Upper lobe of left lung (tissue), 6 donors: ENCODE data around the gene CPPED1. TPM values are rescaled to one million over a fixed set of nuclear protein-coding genes. Genes with fewer than 3 reads are reported as not detected.

Experiments used
- ATAC-seq, 2 donors: fragments of 200-7000 bp; cut with Tn5 transposase; one replicate each; pipeline ENCODE4 v1.9.1; 2022; ENCODE audit warnings: mild to moderate bottlenecking in 2 of 2, moderate library complexity in 2 of 2; ENCODE audit not compliant: low FRiP score in 2 of 2
- DNase-seq, 2 donors: peaks; one replicate each; pipeline ENCODE4 v3.0.0-alpha.2; 2019 to 2020
- H3K27ac ChIP-seq, 4 donors: fragments of 200-600 bp; sonication (generic); one replicate each; pipeline ENCODE4 v1.5.1; 2016 to 2019
- H3K27me3 ChIP-seq, 4 donors: fragments of 200-600 bp; sonication (generic); one replicate each; pipeline ENCODE4 v1.5.1; 2017 to 2019
- H3K36me3 ChIP-seq, 4 donors: fragments of 200-600 bp; sonication (generic); one replicate each; pipeline ENCODE4 v1.5.1; 2016 to 2019
- H3K4me1 ChIP-seq, 4 donors: fragments of 200-600 bp; sonication (generic); one replicate each; pipeline ENCODE4 v1.5.1; 2018 to 2019
- H3K4me3 ChIP-seq, 4 donors: fragments of 200-600 bp; sonication (generic); one replicate each; pipeline ENCODE4 v1.5.1; 2017 to 2019; ENCODE audit warnings: mild to moderate bottlenecking in 2 of 4, moderate library complexity in 1 of 4
- H3K9me3 ChIP-seq, 4 donors: fragments of 200-600 bp; sonication (generic); one replicate each; pipeline ENCODE4 v1.5.1; 2018 to 2019
- EP300 ChIP-seq, 4 donors: sonication (generic); formaldehyde crosslinking; IDR thresholded peaks; one replicate each; pipeline ENCODE4 v1.5.1; 2017; ENCODE audit warnings: antibody characterized with exemption in 4 of 4, control low read depth in 2 of 4
- POLR2A ChIP-seq, 4 donors: fragments of 450-650 bp; IDR thresholded peaks; one replicate each; pipeline ENCODE4 v1.5.1; 2016 to 2017; ENCODE audit warnings: antibody characterized with exemption in 4 of 4, mild to moderate bottlenecking in 2 of 4
- POLR2AphosphoS5 ChIP-seq, 2 donors: sonication (generic); formaldehyde crosslinking; IDR thresholded peaks; one replicate each; pipeline ENCODE4 v1.5.1; 2017; ENCODE audit warnings: antibody characterized with exemption in 2 of 2
- WGBS, 2 donors: methylation state at CpG; one replicate each; pipeline ENCODE4 v1.1.5; 2017 to 2018; 5-methylcytosine and 5-hydroxymethylcytosine counted together
- total RNA-seq, 6 donors: library from RNA; depleted of rRNA in 4 of 6; stranded (reverse); fragments of >200 nt in 4 of 6; gene quantifications; one replicate each; pipeline versions ENCODE4 v1.1.0 to v1.2.1, GENCODE V29; 2016 to 2021
- TF ChIP-seq, protein P1 (sequence below), 6 experiments: fragments of 450-650 bp in 4 of 6; fragments of 200-600 bp in 2 of 6; sonication (generic) in 2 of 6; IDR thresholded peaks; one replicate each; pipeline ENCODE4 v1.5.1; 2016 to 2019; ENCODE audit warnings: antibody characterized with exemption in 6 of 6
- donor health status: DM: no; HTN: no; CAD: no; lungs with moderate emphysema.
- donor health status: DM: no; HTN: yes; CAD: no; lungs with severe emphysema.

The CPPED1 gene, protein sequence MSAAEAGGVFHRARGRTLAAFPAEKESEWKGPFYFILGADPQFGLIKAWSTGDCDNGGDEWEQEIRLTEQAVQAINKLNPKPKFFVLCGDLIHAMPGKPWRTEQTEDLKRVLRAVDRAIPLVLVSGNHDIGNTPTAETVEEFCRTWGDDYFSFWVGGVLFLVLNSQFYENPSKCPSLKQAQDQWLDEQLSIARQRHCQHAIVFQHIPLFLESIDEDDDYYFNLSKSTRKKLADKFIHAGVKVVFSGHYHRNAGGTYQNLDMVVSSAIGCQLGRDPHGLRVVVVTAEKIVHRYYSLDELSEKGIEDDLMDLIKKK
- 10 to 100 TPM; 12.5 to 32.5 (median 23.1) TPM for total RNA-seq

GRCh38 chr16:12803203-12804093 lies at the start of gene CPPED1:
Gene CPPED1 (minus strand): TSS chr16:12803887. CDS start chr16:12803776, 111 bp downstream.
- no peaks in the 10 kb centered on the region for H3K27me3 ChIP-seq
- peak within 1 kb of the TSS; percentile 81 to 93 (median 88) for H3K27ac ChIP-seq
- DNase-seq (peak; percentile 93 to 97), ATAC-seq (peak; percentile 97 to 99)
- no peaks in the 10 kb centered on the region for H3K36me3 ChIP-seq
- no peak for TF ChIP-seq EP300 (IDR thresholded peaks at IDR 0.05)
- TF ChIP-seq POLR2A (IDR thresholded peaks at IDR 0.05), result peak in 2 of 4 donors; percentile 24 to 62
- peak; percentile 56 to 57 for TF ChIP-seq POLR2AphosphoS5 (IDR thresholded peaks at IDR 0.05)
- TF ChIP-seq, protein P1, sequence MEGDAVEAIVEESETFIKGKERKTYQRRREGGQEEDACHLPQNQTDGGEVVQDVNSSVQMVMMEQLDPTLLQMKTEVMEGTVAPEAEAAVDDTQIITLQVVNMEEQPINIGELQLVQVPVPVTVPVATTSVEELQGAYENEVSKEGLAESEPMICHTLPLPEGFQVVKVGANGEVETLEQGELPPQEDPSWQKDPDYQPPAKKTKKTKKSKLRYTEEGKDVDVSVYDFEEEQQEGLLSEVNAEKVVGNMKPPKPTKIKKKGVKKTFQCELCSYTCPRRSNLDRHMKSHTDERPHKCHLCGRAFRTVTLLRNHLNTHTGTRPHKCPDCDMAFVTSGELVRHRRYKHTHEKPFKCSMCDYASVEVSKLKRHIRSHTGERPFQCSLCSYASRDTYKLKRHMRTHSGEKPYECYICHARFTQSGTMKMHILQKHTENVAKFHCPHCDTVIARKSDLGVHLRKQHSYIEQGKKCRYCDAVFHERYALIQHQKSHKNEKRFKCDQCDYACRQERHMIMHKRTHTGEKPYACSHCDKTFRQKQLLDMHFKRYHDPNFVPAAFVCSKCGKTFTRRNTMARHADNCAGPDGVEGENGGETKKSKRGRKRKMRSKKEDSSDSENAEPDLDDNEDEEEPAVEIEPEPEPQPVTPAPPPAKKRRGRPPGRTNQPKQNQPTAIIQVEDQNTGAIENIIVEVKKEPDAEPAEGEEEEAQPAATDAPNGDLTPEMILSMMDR (IDR thresholded peaks at IDR 0.05), result peak in 1 of 6 experiments; percentile 24
- peaks cover 12 to 36% (median 26%) of the 10 kb centered on the region in 4 donors for H3K4me1 ChIP-seq
- H3K4me3 ChIP-seq, result peak within 1 kb of the TSS; percentile 61 to 68 (median 62)
- no peaks in the 10 kb centered on the region for H3K9me3 ChIP-seq
- WGBS, 2 donors, result 6 to 9% methylated on average over 22 to 52 of the region's 56 CpGs

- Histone ChIP-seq H3K9me3 (no peaks in the 10 kb centered on the region), H3K27ac (no peak overlapping the region), H3K4me1 (no peaks in the 10 kb centered on the region), H3K4me3 (no peak overlapping the region), H3K27me3 (no peaks in the 10 kb centered on the region), H3K36me3 (no peaks in the 10 kb centered on the region)
- DNase-seq (no peak), ATAC-seq (no peak)
- WGBS, 2 donors, result 65 to 93% methylated on average over 2 of the region's 2 CpGs
- TF ChIP-seq, protein P1 (IDR thresholded peaks at IDR 0.05), result no peak
- no peak for TF ChIP-seq EP300 (IDR thresholded peaks at IDR 0.05)
- TF ChIP-seq POLR2AphosphoS5 (IDR thresholded peaks at IDR 0.05), result no peak
- no peak for TF ChIP-seq POLR2A (IDR thresholded peaks at IDR 0.05)
Observed at GRCh38 chr16:12850186-12850585, 46.5 kb upstream of the CPPED1 start.

DNA sequence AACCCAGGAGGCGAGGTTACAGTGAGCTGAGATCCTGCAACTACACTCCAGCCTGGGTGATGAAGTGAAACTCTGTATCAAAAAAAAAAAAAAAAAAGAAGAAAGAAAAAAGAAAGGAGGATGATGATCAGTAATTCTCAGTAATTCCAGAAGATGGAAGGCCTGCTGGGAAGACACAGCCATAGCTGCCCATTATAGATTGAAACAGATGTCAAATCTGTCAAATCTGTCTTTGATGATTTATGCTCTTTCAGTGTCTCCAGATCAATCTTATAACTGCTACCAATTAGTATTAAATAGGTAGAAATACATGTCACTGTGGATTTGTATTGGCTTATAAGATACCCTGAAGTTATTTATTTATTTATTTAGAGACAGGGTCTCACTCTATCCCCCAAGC lies 42.9 kb upstream of the CPPED1 start:
- TF ChIP-seq EP300 (IDR thresholded peaks at IDR 0.05), result no peak
- Histone ChIP-seq H3K27ac (no peak overlapping the region), H3K9me3 (no peaks in the 10 kb centered on the region), H3K27me3 (no peaks in the 10 kb centered on the region), H3K36me3 (no peaks in the 10 kb centered on the region), H3K4me1 (no peaks in the 10 kb centered on the region), H3K4me3 (no peak overlapping the region)
- no peak for DNase-seq
- WGBS, 2 donors, result 91 to 97% methylated on average over 1 of the region's 1 CpG
- ATAC-seq, result no peak

DNA sequence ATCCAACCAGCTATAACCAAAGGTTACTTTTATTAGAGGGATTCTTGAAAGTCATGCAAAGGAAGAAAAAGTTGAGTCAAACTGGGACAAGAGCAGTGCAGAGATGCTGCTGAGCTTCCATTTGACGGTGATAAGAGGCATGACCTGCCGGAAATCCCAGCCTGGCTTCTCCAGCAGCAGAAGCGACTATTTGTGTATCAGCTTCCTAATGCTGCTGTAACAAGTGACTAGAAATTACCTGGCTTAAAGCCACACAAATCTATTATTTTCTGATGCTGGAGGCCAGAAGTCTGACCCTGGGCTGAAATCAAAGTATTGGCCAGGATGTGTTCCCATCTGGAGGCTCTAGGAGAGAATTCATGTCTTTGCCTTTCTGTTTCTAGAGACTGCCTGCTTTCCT lies 41.6 kb upstream of the CPPED1 start:
- TF ChIP-seq POLR2A (IDR thresholded peaks at IDR 0.05) (no peak), POLR2AphosphoS5 (IDR thresholded peaks at IDR 0.05) (no peak), EP300 (IDR thresholded peaks at IDR 0.05) (no peak)
- TF ChIP-seq, protein P1 (IDR thresholded peaks at IDR 0.05), result no peak
- no peak for ATAC-seq
- Histone ChIP-seq H3K27me3 (no peaks in the 10 kb centered on the region), H3K36me3 (no peaks in the 10 kb centered on the region), H3K9me3 (no peaks in the 10 kb centered on the region), H3K27ac (no peak overlapping the region), H3K4me3 (no peak overlapping the region), H3K4me1 (no peaks in the 10 kb centered on the region)
- DNase-seq, result no peak
- 85% methylated on average over 3 of the region's 3 CpGs for WGBS, 2 donors

DNA sequence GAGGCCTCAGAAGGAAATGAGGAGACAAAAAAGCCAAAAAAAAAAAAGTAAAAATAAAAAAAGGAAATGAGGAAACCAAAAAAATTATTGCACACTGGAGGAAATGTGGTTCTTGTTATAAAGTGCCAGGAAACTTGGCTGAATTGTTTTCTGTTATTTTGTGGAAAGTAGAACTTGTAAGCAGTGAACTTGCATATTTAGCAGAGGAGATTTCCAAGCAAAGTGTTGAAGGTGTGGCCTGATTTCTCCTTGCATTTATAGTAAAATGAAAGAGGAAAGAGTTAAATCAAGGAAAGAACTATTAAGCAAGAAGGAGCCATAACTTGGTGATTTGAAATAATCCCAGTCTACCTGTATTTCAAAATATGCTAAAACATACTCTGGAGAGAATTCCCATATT lies 34.1 kb upstream of the CPPED1 start:
- Histone ChIP-seq H3K9me3 (peaks cover 0 to 6% (median 0%) of the 10 kb centered on the region in 4 donors), H3K36me3 (no peaks in the 10 kb centered on the region), H3K4me1 (no peaks in the 10 kb centered on the region), H3K27ac (no peak overlapping the region), H3K4me3 (no peak overlapping the region), H3K27me3 (no peaks in the 10 kb centered on the region)
- TF ChIP-seq POLR2A (IDR thresholded peaks at IDR 0.05) (no peak), POLR2AphosphoS5 (IDR thresholded peaks at IDR 0.05) (no peak), EP300 (IDR thresholded peaks at IDR 0.05) (no peak)
- TF ChIP-seq, protein P1 (IDR thresholded peaks at IDR 0.05), result no peak
- ATAC-seq (no peak), DNase-seq (no peak)
